LNCaP clone FGC (cell line): ENCODE measurements around the gene OR13C3.

ENCODE experiments used
- DNase-seq: peaks from one replicate; pipeline ENCODE4 v3.0.0-alpha.2; 2011; ENCODE audit warnings: low read depth
- H3K4me3 ChIP-seq: 2 replicates; pipeline ENCODE4 v1.5.1; 2011; ENCODE audit warnings: mild to moderate bottlenecking, low read depth, low read length, control low read depth
- TF ChIP-seq, protein P1 (sequence below): IDR thresholded peaks from 2 replicates; pipeline ENCODE4 v1.5.1; 2012; ENCODE audit warnings: mild to moderate bottlenecking; ENCODE audit not compliant: control insufficient read depth, insufficient read depth; ENCODE audit errors: extremely low read depth

The OR13C3 gene

GRCh38 chr9:104514901-104515300, 21.8 kb downstream of the OR13C3 start:
- DNase-seq, result no peak
- no peak overlapping the region for H3K4me3 ChIP-seq
- TF ChIP-seq, protein P1, sequence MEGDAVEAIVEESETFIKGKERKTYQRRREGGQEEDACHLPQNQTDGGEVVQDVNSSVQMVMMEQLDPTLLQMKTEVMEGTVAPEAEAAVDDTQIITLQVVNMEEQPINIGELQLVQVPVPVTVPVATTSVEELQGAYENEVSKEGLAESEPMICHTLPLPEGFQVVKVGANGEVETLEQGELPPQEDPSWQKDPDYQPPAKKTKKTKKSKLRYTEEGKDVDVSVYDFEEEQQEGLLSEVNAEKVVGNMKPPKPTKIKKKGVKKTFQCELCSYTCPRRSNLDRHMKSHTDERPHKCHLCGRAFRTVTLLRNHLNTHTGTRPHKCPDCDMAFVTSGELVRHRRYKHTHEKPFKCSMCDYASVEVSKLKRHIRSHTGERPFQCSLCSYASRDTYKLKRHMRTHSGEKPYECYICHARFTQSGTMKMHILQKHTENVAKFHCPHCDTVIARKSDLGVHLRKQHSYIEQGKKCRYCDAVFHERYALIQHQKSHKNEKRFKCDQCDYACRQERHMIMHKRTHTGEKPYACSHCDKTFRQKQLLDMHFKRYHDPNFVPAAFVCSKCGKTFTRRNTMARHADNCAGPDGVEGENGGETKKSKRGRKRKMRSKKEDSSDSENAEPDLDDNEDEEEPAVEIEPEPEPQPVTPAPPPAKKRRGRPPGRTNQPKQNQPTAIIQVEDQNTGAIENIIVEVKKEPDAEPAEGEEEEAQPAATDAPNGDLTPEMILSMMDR, result no peak

- DNase-seq, result no peak
- no peak overlapping the region for H3K4me3 ChIP-seq
- TF ChIP-seq, protein P1, result no peak
These were observed 30.1 kb downstream of the OR13C3 start for GRCh38 chr9:104506565-104506964.

GRCh38 chr9:104503963-104504362, 32.7 kb downstream of the OR13C3 start, which contains the start of gene OR13F1:
Gene OR13F1 (plus strand): TSS chr9:104504263. CDS start chr9:104504263, 0 bp downstream.
- no peak for DNase-seq
- TF ChIP-seq, protein P1, result no peak
- H3K4me3 ChIP-seq, result no peak within 1 kb of the TSS

DNA sequence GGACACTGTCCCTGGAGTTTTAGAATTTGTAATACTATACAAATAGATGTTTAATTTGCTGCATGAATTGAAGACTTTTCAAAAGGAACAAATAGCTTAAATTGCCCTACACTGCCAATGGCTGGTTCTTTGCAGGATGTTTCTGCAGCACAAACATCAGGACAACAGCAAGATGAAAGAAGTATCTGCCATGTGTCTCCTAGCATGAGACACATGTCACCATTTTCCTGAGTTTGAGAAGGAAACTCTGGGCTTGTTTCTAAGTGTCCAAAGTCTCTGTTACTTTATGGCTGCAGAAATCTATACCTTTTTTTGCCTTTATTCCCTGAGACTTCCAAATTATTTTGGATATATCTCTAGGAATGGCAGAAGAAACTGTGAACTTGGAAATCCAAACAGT, 33.2 kb downstream of the OR13C3 start:
- no peak overlapping the region for H3K4me3 ChIP-seq
- DNase-seq, result no peak
- TF ChIP-seq, protein P1, result no peak

GRCh38 chr9:104494808-104495207, 41.8 kb downstream of the OR13C3 start:
- DNase-seq, result no peak
- TF ChIP-seq, protein P1, result peak; percentile 43

More at GRCh38 chr9:104494808-104495207, 41.8 kb downstream of the OR13C3 start:
- H3K4me3 ChIP-seq, result no peak overlapping the region
